ENCODE measurements around the gene RBP5.

DNA sequence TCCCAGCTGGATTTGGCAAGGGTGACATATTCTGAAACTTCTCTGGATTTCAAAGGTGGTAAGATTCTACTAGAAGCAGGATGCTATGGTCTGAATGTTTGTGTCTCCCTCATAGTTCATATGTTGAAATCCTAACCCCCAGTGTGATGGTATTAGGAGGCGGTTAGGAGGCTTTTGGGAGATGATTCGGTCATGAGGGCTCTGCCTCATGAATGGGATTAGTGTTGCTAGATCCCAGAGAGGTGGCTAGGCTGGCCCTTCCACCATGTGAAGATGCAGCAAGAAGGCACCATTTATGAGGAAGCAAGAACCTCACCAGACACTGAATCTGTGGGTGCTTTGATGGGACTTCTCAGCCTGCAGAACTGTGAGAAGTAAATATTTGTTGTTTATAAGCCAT is 49.8 kb upstream of the RBP5 start:
- TF ChIP-seq POLR2A (IDR thresholded peaks at IDR 0.05; ENCODE audit: low read length) (no peak), GATA1 (IDR thresholded peaks at IDR 0.05; ENCODE audit: low read depth, low read length) (no peak)

Data from erythroblast (primary cell).